ENCODE results near the gene BAIAP2L1. TPM values are rescaled to one million over a fixed set of nuclear protein-coding genes. Genes with fewer than 3 reads are reported as not detected.
"Not testable (repeated sequence)": the region's sequence is repeated elsewhere in the genome, so short reads cannot be mapped to it uniquely, and the experiment has no call there.

The BAIAP2L1 gene
- total RNA-seq, 1 donor from 2014 or later = 19.7 TPM

GRCh38 chr7:98423043-98423442, 22.2 kb upstream of the BAIAP2L1 start:
- Histone ChIP-seq H3K36me3 (ENCODE audit: control insufficient read depth, insufficient read depth, low read length) (no peaks in the 10 kb centered on the region), H3K27me3 (ENCODE audit: control insufficient read depth, insufficient read depth, low read length) (no peaks in the 10 kb centered on the region), H3K4me3 (ENCODE audit: low read depth, low read length) (no peak overlapping the region)
- no peak for TF ChIP-seq CTCF (IDR thresholded peaks at IDR 0.05; ENCODE audit: insufficient read depth, low read length, severe bottlenecking)
- FAIRE-seq (no peak), DNase-seq (ENCODE audit: low read depth) (peak; percentile 27)

- Histone ChIP-seq H3K4me3 (ENCODE audit: low read depth, low read length) (no peak overlapping the region), H3K27me3 (ENCODE audit: control insufficient read depth, insufficient read depth, low read length) (no peaks in the 10 kb centered on the region), H3K36me3 (ENCODE audit: control insufficient read depth, insufficient read depth, low read length) (no peaks in the 10 kb centered on the region)
- FAIRE-seq (no peak), DNase-seq (ENCODE audit: low read depth) (peak; percentile 70)
- peak; percentile 99 for TF ChIP-seq CTCF (IDR thresholded peaks at IDR 0.05; ENCODE audit: insufficient read depth, low read length, severe bottlenecking)
Observed at GRCh38 chr7:98420966-98421612, 20.2 kb upstream of the BAIAP2L1 start.

- H3K4me3 ChIP-seq (ENCODE audit: low read depth, low read length); DNase-seq (ENCODE audit: low read depth); H3K27me3 ChIP-seq (ENCODE audit: control insufficient read depth, insufficient read depth, low read length); H3K36me3 ChIP-seq (ENCODE audit: control insufficient read depth, insufficient read depth, low read length); FAIRE-seq: not testable (repeated sequence)
Observed at GRCh38 chr7:98419988-98420387, 19.1 kb upstream of the BAIAP2L1 start.

GRCh38 chr7:98419316-98419691, 18.4 kb upstream of the BAIAP2L1 start:
- H3K36me3 ChIP-seq (ENCODE audit: control insufficient read depth, insufficient read depth, low read length); DNase-seq (ENCODE audit: low read depth); FAIRE-seq; H3K27me3 ChIP-seq (ENCODE audit: control insufficient read depth, insufficient read depth, low read length); H3K4me3 ChIP-seq (ENCODE audit: low read depth, low read length): not testable (repeated sequence)

- FAIRE-seq (peak; percentile 18), DNase-seq (ENCODE audit: low read depth) (peak; percentile 99)
- Histone ChIP-seq H3K36me3 (ENCODE audit: control insufficient read depth, insufficient read depth, low read length) (no peaks in the 10 kb centered on the region), H3K4me3 (ENCODE audit: low read depth, low read length) (no peak overlapping the region), H3K27me3 (ENCODE audit: control insufficient read depth, insufficient read depth, low read length) (no peaks in the 10 kb centered on the region)
- no peak for TF ChIP-seq CTCF (IDR thresholded peaks at IDR 0.05; ENCODE audit: insufficient read depth, low read length, severe bottlenecking)
Observed at GRCh38 chr7:98418636-98419315, 17.9 kb upstream of the BAIAP2L1 start.

GRCh38 chr7:98418271-98418635, 17.4 kb upstream of the BAIAP2L1 start:
- FAIRE-seq (no peak), DNase-seq (ENCODE audit: low read depth) (no peak)
- no peak overlapping the region for H3K4me3 ChIP-seq (ENCODE audit: low read depth, low read length)
- no peaks in the 10 kb centered on the region for H3K36me3 ChIP-seq (ENCODE audit: control insufficient read depth, insufficient read depth, low read length)
- no peaks in the 10 kb centered on the region for H3K27me3 ChIP-seq (ENCODE audit: control insufficient read depth, insufficient read depth, low read length)
- no peak for TF ChIP-seq CTCF (IDR thresholded peaks at IDR 0.05; ENCODE audit: insufficient read depth, low read length, severe bottlenecking)

- not testable (repeated sequence) for FAIRE-seq; H3K36me3 ChIP-seq (ENCODE audit: control insufficient read depth, insufficient read depth, low read length); H3K4me3 ChIP-seq (ENCODE audit: low read depth, low read length); H3K27me3 ChIP-seq (ENCODE audit: control insufficient read depth, insufficient read depth, low read length)
- DNase-seq (ENCODE audit: low read depth) = peak; percentile 72
Observed at GRCh38 chr7:98417604-98418270, 16.8 kb upstream of the BAIAP2L1 start.

All from bronchial epithelial cell (primary cell).